ENCODE data around the gene ADAMTSL4.

DNA sequence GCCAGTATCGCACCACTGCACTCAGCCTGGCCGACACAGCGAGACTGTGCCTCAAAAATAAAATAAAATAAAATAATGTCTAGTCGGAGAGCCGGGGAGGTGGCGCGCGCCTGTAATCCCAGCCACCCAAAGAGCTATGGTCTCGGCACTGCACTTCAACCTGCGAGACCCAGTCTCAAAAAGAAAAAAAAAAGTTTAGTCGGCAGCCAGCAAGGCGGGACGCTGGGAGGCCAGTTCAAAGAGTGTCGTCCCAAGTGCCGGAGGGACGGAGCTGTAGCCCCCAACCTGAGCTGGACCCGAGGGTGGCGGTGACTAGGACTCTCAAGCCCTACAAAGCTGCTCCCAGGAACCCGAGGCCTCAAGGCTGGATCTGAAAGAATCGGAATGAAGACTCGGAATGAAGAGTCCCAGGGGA, 34.3 kb upstream of the ADAMTSL4 start:
- TF ChIP-seq, protein P1, sequence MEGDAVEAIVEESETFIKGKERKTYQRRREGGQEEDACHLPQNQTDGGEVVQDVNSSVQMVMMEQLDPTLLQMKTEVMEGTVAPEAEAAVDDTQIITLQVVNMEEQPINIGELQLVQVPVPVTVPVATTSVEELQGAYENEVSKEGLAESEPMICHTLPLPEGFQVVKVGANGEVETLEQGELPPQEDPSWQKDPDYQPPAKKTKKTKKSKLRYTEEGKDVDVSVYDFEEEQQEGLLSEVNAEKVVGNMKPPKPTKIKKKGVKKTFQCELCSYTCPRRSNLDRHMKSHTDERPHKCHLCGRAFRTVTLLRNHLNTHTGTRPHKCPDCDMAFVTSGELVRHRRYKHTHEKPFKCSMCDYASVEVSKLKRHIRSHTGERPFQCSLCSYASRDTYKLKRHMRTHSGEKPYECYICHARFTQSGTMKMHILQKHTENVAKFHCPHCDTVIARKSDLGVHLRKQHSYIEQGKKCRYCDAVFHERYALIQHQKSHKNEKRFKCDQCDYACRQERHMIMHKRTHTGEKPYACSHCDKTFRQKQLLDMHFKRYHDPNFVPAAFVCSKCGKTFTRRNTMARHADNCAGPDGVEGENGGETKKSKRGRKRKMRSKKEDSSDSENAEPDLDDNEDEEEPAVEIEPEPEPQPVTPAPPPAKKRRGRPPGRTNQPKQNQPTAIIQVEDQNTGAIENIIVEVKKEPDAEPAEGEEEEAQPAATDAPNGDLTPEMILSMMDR (IDR thresholded peaks at IDR 0.05): no peak
- TF ChIP-seq POLR2A (IDR thresholded peaks at IDR 0.05): no peak
